Measurements from ENCODE around the gene ALG6.

ALG6 gene

GRCh38 chr1:63321785-63322113 lies 45.7 kb upstream of the ALG6 start:
- TF ChIP-seq CTCF (IDR thresholded peaks at IDR 0.05; ENCODE audit: extremely low read depth, missing control alignments), result no peak
- DNase-seq (ENCODE audit: low spot score), result no peak

GRCh38 chr1:63322114-63322943 lies 45.1 kb upstream of the ALG6 start, which contains the start of gene FOXD3:
FOXD3 (plus strand) TSS chr1:63322567; CDS start chr1:63323059, 492 bp downstream.
- DNase-seq (ENCODE audit: low spot score), result peak; percentile 65
- TF ChIP-seq CTCF (IDR thresholded peaks at IDR 0.05; ENCODE audit: extremely low read depth, missing control alignments), result no peak

DNA sequence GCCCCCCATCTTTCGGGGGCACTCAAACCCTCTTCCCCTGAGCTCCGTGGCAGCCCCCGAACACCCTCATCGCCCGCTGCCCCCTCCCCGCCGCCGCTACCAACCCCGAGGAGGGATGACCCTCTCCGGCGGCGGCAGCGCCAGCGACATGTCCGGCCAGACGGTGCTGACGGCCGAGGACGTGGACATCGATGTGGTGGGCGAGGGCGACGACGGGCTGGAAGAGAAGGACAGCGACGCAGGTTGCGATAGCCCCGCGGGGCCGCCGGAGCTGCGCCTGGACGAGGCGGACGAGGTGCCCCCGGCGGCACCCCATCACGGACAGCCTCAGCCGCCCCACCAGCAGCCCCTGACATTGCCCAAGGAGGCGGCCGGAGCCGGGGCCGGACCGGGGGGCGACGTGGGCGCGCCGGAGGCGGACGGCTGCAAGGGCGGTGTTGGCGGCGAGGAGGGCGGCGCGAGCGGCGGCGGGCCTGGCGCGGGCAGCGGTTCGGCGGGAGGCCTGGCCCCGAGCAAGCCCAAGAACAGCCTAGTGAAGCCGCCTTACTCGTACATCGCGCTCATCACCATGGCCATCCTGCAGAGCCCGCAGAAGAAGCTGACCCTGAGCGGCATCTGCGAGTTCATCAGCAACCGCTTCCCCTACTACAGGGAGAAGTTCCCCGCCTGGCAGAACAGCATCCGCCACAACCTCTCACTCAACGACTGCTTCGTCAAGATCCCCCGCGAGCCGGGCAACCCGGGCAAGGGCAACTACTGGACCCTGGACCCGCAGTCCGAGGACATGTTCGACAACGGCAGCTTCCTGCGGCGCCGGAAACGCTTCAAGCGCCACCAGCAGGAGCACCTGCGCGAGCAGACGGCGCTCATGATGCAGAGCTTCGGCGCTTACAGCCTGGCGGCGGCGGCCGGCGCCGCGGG lies 44.2 kb upstream of the ALG6 start:
- DNase-seq (ENCODE audit: low spot score), result peak; percentile 68
- no peak for TF ChIP-seq CTCF (IDR thresholded peaks at IDR 0.05; ENCODE audit: extremely low read depth, missing control alignments)

DNA sequence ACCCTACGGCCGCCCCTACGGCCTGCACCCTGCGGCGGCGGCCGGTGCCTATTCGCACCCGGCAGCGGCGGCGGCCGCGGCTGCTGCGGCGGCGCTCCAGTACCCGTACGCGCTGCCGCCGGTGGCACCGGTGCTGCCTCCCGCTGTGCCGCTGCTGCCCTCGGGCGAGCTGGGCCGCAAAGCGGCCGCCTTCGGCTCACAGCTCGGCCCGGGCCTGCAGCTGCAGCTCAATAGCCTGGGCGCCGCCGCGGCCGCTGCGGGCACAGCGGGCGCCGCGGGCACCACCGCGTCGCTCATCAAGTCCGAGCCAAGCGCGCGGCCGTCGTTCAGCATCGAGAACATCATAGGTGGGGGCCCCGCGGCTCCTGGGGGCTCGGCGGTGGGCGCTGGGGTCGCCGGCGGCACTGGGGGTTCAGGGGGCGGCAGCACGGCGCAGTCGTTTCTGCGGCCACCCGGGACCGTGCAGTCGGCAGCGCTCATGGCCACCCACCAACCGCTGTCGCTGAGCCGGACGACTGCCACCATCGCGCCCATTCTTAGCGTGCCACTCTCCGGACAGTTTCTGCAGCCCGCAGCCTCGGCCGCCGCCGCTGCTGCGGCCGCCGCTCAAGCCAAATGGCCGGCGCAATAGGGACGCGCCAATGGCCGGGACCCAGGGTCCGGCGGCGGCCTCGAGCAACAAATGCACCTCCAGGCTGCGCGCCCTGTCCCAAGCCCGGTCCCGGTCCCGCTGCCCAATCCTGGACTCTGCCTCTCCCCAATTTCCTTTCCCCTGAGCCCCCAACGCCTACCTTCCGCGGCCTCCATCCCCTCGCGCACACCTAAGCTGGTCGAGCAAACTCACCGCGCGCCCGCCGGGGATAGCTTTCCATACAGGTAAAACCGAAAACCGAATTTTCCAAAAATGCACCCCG lies 43.3 kb upstream of the ALG6 start:
- peak; percentile 17 for DNase-seq (ENCODE audit: low spot score)
- no peak for TF ChIP-seq CTCF (IDR thresholded peaks at IDR 0.05; ENCODE audit: extremely low read depth, missing control alignments)

DNA sequence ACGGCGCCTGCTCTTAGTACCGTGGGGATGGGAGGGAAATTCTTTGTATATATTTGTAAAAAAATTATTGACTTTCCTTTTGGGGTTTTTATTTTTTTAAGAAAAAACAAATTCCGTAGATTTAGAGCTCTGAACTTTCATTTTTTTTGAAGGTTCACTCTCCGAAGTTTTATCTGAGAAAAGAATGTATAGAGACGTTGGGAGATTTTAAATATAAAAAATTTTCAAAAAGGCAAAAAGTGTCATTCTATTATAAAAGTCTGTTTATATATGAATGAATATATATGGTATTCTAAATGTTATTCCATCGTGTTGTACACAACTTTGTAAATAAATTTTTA lies 42.7 kb upstream of the ALG6 start:
- no peak for TF ChIP-seq CTCF (IDR thresholded peaks at IDR 0.05; ENCODE audit: extremely low read depth, missing control alignments)
- no peak for DNase-seq (ENCODE audit: low spot score)

DNA sequence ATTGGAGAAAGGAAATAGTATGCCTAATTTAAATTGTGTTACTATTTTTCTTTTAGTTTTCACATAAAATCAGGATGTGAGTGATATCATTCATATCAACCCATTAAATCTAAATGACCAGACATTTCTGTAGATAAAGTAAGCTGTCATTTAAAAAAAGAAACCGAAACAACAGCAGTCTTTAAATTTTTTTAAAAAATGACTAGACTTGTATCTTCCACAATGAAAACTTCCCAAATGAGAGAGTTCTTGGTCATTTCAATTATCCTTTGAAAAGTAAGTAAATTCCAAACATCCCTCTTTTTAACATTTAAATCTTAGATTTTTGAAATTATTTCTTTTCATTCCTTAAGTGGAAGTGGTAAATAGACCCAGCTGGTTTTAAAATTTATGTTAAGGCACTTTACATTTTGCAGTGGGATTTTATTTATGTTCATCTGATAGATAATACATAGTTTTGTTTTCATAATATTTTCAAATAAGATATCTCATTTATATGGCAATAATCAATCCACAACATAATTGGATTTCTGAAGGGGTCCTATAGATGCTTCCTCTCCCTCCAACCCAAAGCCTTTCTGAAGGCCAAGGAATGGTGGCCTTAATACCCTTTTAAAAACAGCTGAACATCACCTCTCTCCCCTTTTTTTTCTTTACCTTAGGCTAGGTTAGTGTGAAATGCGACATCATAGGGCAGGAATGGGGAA lies 42.0 kb upstream of the ALG6 start:
- TF ChIP-seq CTCF (IDR thresholded peaks at IDR 0.05; ENCODE audit: extremely low read depth, missing control alignments), result no peak

More for the DNA sequence above, 42.0 kb upstream of the ALG6 start:
- peak; percentile 15 for DNase-seq (ENCODE audit: low spot score)
